Right lobe of liver (tissue), 4 donors: ENCODE data around the gene TPPP3.

Experiments
- CTCF ChIP-seq, 4 donors: fragments of 200-600 bp in 3 of 4; fragments of 450-650 bp in 1 of 4; IDR thresholded peaks; one replicate each; pipeline versions ENCODE4 v1.5.1 to v1.8.0; 2016 to 2022; ENCODE audit warnings: antibody characterized with exemption in 4 of 4, mild to moderate bottlenecking in 2 of 4
- POLR2A ChIP-seq: fragments of 450-650 bp; IDR thresholded peaks from one replicate; pipeline ENCODE4 v1.6.1; 2017; ENCODE audit warnings: antibody characterized with exemption, mild to moderate bottlenecking
- donor health status: DM: no; HTN: no; CAD: no.
- donor health status: DM: no; HTN: no; CAD: no.
- donor health status: DM: no; HTN: yes; CAD: no.

- no peak for TF ChIP-seq CTCF (IDR thresholded peaks at IDR 0.05)
- no peak for TF ChIP-seq POLR2A
These were observed 47.0 kb downstream of the TPPP3 start for GRCh38 chr16:67346341-67346740.
